BJ (cell line): ENCODE data around the gene CNTN1. TPM values are rescaled to one million over a fixed set of nuclear protein-coding genes. Genes with fewer than 3 reads are reported as not detected.

Experiments used
- CTCF ChIA-PET: fragments of 350-600 bp; formaldehyde crosslinking; extraction: SDS; loops from one replicate; lab custom pipeline; 2021; ENCODE audit warnings: antibody characterized with exemption, inconsistent platforms; lab: Yijun Ruan, JAX
- POLR2A ChIA-PET: fragments of 300-600 bp; sonication (Branson Sonifier 250); formaldehyde crosslinking; extraction: SDS; loops from one replicate; lab custom pipeline; 2021; ENCODE audit warnings: antibody characterized with exemption; lab: Charles Lee
- DNase-seq: peaks from one replicate; pipeline ENCODE4 v3.0.0-alpha.2; 2011; ENCODE audit warnings: low read depth
- H3K27me3 ChIP-seq: 2 replicates; pipeline ENCODE4 v1.6.0; 2011; ENCODE audit warnings: low read length; ENCODE audit not compliant: control insufficient read depth, insufficient read depth
- H3K36me3 ChIP-seq: 2 replicates; pipeline ENCODE4 v1.5.1; 2011; ENCODE audit warnings: low read length; ENCODE audit not compliant: control insufficient read depth, insufficient read depth
- H3K4me3 ChIP-seq: 2 replicates; pipeline ENCODE4 v1.5.1; 2011; ENCODE audit warnings: low read depth, mild to moderate bottlenecking, control low read depth, low read length
- CTCF ChIP-seq: IDR thresholded peaks from 2 replicates; pipeline ENCODE4 v1.5.1; 2011; ENCODE audit warnings: low read depth, mild to moderate bottlenecking, control low read depth, inconsistent platforms, low read length, moderate library complexity; ENCODE audit not compliant: insufficient read depth
- polyA plus RNA-seq: library from polyadenylated mRNA; depleted of rRNA; stranded (reverse); fragments of >200 nt; gene quantifications from 2 replicates; pipeline ENCODE4 v1.2.3, GENCODE V29; 2011

The CNTN1 gene
- polyA plus RNA-seq, 1 experiment, result 0.40 TPM

GRCh38 chr12:40775661-40776060 is 83.4 kb downstream of the CNTN1 start:
- TF ChIP-seq CTCF, result no peak
- Histone ChIP-seq H3K27me3 (no peaks in the 10 kb centered on the region), H3K36me3 (no peaks in the 10 kb centered on the region), H3K4me3 (no peak overlapping the region)
- DNase-seq, result no peak
- ChIA-PET CTCF (no interaction called here), POLR2A (no interaction called here)

- Histone ChIP-seq H3K27me3 (no peaks in the 10 kb centered on the region), H3K36me3 (no peaks in the 10 kb centered on the region), H3K4me3 (no peak overlapping the region)
- no peak for TF ChIP-seq CTCF
- CTCF ChIA-PET, result no interaction called here
- POLR2A ChIA-PET, result no interaction called here
- DNase-seq, result no peak
Observed at GRCh38 chr12:40784102-40784501, 91.9 kb downstream of the CNTN1 start.

DNA sequence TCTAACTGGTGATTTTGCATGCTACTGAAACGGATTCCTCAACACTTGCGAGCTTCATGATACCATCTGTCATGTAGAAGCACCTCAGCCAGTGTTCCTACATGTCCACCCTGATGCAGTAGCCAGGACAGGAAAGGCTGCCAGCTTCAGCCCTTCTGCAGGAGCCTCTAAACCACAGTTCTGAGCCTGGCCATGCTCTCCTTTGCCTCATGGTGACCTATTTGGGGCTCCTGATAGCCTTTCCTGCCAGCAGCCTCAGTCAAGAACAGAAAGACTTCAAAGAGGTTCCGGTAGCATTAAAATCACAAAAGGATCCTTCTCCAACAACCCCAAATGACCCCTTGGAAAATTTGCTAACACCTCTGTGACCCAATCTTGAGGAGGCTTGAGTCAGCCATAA is 96.0 kb downstream of the CNTN1 start:
- POLR2A ChIA-PET, result no interaction called here
- Histone ChIP-seq H3K36me3 (no peaks in the 10 kb centered on the region), H3K4me3 (no peak overlapping the region), H3K27me3 (no peaks in the 10 kb centered on the region)
- no peak for DNase-seq
- CTCF ChIA-PET, result no interaction called here
- no peak for TF ChIP-seq CTCF

DNA sequence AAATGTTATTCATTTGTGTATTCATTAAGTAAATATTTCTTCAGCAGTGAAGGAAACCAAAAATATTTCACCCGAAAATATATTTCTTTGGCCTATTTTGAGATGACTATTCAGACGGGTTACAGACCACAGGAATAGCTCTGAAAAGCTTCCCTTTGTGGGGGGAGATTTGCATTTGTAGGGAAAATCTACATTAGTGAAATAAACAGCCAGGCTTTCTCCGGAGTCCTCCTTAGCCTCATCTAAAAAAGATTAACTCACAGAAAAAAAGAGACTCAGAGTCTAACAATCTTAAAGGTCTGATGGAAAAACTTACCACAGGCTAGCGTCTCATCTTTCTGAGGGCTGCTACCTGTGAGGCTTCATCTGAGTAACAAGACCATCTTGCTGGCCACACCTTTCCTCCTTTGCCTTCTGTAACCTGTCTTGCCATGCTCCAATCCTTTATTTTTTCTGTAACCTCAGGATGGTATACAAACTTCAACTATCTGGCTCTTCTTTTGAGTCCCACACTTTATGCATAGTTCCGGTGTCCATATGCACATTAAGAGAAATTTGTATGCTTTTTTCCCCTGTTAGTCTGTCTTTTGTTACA is 100.7 kb downstream of the CNTN1 start:
- no peak for DNase-seq
- Histone ChIP-seq H3K36me3 (no peaks in the 10 kb centered on the region), H3K27me3 (no peaks in the 10 kb centered on the region), H3K4me3 (no peak overlapping the region)
- no peak for TF ChIP-seq CTCF
- ChIA-PET CTCF (no interaction called here), POLR2A (no interaction called here)

- no peaks in the 10 kb centered on the region for H3K36me3 ChIP-seq
- ChIA-PET POLR2A (no interaction called here), CTCF (no interaction called here)
- DNase-seq, result no peak
- no peak for TF ChIP-seq CTCF
- no peaks in the 10 kb centered on the region for H3K27me3 ChIP-seq
- H3K4me3 ChIP-seq, result no peak overlapping the region
Observed at GRCh38 chr12:40793471-40793870, 101.2 kb downstream of the CNTN1 start.
